HG02588 (cell line): Measurements from ENCODE around the gene RGS3.
"Not testable (repeated sequence)": the region's sequence is repeated elsewhere in the genome, so short reads cannot be mapped to it uniquely, and the experiment has no call there.

Experiments
- ATAC-seq: cut with Tn5 transposase; IDR thresholded peaks from one replicate; pipeline ENCODE4 v1.9.1; 2021; ENCODE audit warnings: mild to moderate bottlenecking, moderate library complexity; ENCODE audit not compliant: unreplicated experiment

Gene RGS3

DNA sequence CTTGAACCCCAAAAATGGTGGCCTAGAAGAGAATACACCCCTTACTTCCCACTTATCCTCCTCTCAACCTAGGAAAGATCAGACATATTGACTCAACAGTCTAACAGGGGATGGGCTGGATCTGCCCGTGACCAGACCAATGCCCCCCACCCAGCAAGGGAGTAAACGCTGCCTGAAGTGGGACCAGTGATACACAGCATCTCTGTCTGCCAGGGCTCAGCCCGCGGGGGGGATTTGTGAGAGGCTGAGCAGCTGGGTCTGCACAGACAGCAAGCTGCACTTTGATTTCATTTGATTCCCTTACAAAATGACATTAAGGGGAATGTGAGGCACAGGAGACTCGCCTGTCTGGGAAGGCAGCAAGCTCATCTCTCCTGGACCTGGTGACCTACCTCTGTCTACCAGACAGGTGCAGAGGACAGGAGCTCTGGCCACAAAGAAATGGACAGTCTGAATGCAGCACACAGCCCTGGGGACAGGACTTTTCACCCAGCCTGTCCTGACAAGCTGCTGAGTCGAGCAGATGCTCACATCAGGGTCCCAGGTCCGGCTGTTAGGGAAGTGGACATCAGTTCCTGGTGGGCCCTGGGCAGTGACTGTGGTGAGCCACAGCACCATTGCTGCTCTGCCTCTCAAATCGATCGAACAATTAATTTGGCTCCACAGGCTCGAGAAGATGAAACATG lies 79.9 kb downstream of the RGS3 start:
- no peak for ATAC-seq

DNA sequence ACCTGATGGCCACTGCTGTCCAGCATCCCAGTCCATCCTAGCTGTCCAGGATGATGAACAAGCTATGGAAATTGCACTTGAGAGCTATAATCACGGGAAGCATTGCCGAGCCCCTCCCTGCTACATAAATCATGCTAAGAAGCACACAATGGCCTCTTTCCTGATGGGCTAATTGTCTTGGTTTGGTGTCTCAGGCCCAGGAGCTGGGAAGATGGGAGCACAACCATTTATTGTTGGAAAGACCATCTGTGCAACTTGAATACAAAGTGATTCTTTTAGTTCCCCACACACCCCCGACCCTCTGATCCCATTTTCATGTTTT lies 80.4 kb downstream of the RGS3 start:
- ATAC-seq: no peak

DNA sequence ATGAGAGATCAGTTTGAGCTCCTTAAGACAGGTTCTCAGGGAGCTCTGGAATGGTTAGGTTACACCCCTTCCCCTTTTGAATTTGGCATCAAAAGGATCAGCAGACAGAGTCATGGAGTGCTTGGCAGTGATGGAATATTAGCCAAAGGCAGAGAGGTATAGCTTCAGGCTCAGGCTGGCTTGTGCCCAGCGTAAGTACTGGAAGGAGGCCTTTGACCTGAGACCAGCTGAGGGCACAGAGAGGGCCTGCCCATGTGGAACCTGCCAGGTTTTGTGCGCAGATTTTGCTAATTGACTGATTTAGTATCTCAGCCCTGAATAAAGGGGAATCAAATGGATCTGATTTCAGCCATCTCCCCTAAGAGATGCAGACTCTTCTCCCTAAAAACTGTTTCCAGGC lies 81.5 kb downstream of the RGS3 start:
- ATAC-seq: no peak

DNA sequence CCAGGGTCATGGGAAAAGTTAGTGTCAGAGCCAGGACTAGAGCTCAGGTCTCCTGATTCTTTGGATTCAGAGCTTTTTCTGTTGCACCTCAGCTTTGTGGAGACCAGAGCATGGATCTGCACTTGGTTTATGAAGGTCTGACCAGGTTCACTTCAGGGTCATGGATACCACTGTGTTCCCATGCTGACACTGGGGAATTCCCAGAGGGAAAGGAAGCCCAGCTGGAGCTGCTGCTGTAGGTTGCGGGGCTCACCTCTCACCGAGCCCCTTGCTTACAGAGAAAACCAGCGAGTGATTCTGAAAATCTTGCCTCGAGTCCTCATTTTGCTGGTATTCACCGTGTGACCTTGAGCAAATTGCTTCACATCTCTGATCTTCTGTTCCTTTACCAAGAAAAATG lies 83.0 kb downstream of the RGS3 start:
- no peak for ATAC-seq

DNA sequence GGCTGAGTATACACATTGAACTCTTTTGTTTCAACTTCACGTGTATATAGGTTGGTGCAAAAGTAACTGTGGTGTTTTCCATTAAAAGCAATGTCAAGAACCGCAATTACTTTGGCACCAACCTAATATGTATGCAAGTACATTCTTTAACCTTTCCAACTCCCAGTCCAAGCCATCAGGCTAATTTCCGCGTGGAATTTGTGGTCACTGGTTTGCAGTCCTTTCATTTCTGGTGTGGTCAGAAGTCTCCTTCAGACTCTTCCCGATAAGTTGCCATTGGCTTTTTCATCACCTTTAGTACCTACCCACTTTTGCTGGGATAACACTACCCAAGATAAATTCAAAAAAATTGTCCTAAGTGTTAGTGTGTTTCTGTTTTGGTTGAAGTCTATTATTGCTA lies 84.0 kb downstream of the RGS3 start:
- no peak for ATAC-seq

DNA sequence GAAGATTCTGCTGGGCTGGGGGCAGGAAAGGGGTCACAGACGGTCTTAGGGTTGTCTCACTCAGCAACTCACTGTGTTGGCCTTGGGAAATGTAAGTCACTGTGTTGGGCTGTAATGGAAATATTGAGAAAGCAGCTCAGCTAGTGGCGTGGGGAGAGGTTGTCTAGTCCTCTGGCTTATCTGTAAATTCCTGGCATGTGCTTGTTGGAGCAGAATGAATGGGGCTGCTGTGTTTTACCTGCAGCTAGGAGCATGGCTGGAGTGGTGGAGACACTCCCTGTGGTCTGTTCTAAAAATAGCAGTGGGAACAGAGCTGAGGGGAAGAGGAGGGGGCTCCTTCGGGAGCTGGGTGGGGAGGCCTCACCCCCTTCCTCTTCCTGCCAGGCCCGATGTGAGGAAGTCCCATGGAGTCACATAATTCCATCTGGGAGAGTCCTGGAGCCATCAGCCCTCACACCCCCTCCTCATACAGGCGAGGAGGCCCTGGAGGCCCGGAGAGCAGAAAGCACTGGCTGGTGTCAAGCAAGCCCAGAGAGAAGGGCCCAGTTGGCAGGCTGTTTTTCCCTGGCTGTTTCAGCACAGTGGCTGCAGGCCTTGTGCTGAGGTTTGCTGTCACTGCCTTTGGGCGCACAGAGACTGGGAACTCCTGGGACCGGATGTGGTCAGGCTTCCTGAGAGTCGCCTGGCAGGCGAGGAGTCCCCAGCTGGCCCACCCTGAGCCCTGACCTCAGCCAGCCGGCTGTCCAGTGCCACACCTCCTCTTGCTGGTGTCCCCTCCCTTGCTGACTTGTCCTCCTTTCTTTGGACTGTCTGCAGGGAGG lies 84.9 kb downstream of the RGS3 start:
- no peak for ATAC-seq

DNA sequence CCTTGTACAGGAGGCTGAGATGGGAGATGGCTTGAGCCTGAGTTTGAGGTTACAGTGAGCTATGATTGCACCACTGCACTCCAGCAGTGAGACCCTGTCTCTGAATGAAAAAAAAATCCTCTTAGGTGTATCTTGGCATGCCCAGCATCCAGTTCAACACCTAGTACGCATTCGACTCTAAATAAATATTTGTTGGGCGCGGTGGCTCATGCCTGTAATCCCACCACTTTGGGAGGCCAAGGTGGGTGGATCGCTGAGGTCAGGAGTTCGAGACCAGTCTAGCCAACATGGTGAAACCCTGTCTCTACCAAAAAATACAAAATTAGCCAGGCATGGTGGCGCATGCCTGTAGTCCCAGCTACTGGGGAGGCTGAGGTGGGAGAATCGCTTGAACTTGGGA lies 86.4 kb downstream of the RGS3 start:
- not testable (repeated sequence) for ATAC-seq

DNA sequence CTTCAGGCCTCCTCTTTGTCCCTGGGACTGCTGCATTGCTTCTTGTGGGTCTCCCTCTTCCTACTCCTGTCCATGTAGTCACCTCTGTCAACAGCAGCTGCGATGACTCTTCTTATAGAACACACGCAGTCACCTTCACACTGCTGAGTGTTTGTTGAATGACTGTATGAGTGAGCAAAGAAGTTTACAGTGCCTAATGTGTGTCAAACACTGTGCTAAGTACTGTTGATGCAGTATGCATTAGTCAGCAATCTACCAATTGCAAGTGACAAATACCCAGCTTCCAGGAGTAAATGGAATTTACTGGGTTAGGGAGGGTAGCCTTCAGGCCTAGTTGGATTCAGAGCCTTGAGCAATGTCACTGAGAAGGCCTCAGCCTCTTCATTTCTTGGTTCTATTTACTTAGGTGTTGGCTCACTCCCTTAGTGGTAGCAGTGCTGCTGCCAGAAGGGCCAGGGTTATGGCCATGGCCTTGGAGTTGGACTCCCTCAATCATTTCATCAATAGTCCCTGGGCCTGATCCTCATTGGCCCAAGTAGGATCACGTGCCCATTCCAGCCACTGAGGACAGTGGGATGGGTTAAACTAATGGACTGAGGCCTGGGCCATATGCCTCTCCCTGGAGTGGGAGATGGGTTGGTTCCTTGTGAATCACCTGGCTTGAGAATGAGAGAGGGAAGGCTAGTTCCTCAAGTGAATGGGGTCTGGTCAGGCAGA lies 93.5 kb downstream of the RGS3 start:
- ATAC-seq: no peak

DNA sequence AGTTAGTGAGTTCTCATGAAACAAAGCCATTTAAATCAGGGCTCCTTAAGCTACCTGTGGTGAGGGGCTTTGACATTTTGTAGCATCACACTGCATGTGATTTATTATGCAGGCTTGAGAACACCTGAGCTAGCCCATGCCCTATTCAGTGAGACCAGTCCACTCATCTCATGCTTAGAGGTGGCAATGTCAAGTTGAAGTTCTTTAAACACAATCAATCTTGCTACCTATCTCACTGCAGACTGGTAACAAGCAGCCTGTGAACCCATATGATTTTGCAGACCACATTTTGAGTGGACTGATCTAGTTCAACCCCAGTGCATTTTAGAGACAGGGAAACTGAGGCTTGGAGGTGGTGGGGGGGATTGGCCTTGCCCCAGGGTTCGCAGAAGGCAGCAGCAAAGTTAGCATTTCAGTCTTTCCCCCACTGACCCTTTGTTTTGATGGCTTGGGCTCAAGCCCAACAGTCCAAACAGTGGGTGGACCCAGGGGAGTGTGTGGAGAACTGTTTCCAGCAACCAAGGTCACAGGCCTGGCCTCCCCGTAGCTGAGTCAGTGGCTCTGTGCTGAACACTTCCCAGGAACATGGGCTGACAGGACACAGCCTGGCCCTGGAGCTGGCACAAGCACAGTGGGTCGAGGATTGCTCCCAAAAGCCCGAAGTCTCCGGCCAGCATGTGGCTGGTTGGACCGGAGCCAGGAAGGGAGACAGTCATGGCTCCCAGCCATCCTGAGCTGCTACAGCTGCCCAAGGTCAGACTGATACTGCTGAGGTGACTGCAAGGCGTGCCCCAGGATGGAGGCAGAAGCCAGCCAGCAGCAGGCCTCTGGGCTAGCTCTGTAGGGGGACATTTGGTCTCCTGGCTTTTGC lies 95.3 kb downstream of the RGS3 start:
- no peak for ATAC-seq

DNA sequence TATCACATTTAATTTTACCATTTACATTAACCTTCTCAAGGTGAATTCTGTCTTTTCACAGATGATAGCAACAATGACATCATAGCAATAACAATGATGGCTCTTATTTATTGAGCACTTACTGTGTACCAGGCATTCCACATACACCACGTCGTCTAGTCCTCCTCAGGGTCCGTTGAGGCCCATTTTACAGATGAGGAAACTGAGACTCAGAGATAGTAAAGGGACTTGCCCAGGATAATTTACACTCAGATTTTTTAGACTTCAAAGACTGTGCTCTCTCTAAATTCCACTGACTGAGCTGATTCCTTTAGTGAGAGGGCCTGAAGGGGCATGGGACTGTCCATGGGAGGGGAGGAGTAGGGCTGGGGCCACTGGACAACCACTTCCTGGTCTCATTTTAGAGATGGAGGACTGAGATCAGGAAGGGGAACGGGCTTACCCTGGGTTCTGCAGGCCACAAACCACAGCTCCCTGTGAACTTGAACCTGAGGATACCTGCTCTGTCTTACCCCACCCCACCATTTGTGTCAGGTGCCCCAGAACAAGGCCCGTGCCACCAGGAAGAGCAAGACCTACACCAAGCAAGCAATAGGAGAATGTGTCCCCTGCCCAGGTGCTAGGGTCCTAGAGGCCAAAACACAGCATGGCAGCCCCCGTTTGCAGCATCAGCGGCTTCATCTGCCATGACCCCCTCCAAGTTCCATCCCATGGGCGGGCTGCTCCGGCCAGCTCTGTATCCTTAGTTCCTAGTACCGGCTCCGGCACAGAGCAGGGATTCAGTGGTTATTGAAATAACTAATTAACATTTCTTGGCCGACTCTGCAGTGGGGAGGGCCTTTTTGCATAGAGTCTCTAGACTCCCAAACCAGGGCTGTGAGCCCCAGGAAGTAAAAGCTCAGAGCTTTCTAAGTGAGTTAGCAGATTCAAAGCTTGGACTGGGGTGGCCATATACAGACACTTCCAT lies 96.6 kb downstream of the RGS3 start:
- no peak for ATAC-seq

DNA sequence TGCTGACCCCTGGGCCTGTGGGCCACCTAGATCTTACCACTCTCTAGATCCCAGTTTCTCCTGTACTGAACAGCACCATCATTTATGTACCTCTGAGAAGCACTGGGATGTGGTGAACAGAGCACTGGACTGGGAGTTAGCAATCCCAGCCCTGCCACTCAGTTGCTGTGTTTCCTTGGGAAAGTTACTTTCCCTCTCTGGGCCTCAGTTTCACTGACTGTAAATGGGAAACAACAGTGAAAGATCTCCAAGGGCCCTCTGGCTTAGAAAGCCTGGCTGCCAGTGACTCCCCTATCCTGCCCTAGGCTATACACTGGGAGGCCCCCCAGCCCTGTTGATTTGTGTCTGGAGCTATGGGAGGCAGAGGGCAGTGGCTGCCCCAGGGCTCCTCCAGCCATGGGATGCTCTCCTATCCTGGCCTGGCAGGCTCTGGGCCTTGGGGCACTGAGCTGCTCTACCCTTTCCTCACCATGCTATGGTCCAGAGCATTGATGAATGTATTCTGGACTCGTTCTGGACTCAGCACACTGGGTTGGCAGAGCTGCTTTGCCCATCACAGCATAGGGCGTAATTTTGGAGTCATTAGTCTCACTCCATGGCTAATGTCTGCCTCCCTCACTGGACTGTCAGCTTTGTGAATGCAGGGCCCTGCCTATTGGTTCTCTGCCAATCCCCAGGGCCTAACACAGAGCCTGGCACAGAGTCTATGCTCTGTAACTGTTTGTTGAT lies 99.3 kb downstream of the RGS3 start:
- no peak for ATAC-seq

DNA sequence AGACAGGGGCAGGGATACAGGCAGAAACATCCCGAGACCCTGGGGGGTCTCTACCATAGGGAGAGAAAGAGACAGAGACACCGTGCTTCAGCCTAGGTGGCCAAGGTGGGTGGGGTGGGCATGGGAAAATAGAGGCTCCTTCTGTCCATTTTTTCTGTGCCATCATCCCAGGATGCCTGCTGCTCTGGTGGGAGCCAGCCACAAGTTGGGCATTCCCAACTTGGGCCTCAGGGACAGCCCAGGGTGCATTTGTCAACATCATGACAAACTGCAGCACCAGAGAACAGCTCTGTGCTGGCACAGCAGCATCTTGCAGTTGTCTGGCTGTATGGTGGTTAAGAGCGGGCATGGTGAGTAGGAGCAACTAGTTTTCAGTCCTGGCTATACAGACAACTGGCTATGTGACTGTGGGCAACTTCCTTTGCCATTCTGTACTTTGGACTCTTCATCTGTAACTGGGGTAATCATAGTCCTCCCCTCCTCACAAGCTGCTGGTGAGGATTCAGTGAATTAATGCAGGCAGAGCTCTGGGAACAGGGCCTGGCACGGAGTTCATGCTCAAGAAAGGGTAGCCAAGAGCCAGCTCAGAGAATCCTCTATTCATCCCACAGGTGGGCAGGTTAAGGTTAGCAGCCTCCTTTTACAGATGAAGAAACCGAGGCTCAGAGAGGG lies 100.4 kb downstream of the RGS3 start:
- no peak for ATAC-seq

DNA sequence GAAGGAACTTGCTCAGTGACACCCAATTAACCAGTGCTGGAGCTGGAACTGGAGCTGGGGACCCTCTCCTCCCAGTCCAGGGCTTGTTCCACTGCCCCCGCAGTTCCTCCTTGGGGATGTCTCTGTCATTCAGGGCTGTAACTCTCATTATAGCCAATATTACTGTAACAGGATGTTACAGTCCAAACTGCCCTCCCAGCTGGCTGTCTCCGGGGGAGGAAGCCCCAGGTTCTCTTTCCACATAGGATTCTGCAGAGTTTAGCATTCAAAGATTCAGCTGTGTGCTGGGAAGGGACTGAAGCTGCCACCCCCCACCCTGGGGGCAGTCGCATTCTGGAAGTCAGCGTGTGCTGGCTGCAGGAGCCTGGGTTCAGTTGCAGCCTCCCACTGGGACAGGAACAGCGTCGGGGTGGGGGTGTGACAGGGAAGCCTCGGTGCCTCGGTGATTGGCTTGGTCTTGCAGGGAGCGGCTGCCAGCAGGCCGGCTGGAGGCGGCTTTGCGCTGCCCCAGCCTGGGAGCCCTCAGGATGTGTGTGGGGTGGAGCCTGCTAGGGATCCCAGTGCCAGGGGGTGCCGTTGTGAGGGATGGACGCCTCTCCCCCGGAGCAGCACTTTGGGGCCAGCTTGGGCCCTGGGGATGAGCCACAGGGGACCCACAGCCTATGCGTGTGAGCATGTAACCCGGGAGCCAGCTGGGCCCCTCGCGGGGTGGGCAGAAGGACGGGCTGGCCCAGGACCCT lies 101.1 kb downstream of the RGS3 start:
- ATAC-seq: no peak

DNA sequence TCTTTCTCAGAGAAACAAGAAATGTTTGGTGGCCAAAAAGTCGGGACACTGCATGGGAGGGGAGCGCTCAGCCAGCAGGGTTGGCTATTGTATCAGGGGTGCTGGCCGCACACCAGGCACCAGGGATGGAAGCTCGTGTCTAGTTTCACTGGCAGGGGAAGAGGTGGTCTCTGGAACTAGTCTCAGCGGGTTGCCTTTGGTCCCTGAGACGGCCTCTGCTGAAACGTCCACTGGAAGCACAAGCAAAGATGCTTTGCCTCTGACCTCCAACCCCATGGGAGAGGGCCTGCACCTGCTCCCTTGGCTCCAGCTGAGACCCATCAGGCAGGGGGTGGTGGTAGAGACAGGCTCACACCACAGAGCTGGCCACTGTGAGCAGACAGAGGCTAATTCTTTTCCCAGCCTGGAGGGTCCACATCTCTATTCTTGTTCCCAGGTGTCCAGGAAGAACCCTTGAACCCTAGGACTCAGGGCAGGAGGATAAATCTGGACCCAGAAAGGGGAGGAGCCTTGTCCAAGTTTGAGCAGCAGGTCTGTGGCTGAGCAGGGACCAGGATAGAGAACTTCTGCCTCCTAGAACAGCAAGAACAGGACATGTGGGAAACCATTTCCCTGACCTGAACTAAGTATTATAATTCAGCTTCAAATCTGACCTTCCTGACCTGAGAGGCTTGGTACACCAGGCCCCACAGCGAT lies 102.6 kb downstream of the RGS3 start:
- ATAC-seq: no peak

DNA sequence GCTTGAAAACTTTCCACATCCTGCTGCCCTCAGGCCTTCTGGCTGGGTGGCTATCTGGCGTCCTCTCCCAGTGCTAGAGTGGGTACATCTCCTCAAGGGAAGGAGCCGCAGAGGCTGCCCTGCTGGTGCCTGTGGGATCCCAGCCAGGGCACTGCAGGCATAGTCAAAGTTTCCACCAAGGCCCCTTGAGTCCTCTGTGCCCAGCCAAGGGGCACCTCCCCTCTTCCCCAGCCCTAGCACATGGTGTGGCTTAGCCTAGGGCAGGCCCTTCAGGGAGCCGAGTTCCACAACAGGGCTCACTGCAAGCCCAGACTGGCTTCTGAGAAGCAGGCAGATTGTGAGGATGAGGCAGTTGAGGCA lies 103.2 kb downstream of the RGS3 start:
- ATAC-seq: no peak

DNA sequence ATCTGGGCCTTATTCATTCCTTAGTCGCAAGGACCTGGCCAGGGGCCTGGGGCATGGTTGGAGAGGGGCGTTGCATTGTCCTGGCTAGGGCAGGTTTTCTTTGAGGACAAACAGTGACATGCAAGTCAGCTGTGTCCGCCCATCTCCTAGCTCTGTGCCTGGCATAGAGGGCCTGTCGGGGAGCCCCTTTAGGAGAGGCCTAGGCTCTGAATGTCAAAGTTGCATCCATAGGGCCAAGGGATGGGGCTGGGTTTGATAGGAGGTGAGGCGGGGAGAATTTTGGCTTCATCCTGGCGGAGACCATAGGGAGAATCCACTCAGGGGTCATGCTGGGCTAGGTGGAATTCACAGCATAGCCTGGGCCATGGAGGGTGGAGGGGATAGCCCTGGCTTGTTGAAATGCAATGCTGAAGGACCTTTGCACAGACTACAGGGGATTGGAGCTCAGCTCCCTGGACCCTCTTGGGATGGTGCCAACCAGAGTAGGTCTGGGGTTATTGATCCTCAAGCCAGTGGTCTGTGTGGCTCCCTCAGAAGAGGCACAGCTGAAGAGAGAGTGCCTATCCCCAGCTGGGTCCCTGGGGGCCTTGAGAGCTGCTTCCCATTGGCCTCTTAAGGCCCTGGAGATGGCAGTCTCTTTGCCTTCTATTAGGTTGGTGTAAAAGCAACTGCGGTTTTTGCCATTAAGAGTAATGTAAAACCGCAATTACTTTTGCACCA lies 104.0 kb downstream of the RGS3 start:
- ATAC-seq: no peak

DNA sequence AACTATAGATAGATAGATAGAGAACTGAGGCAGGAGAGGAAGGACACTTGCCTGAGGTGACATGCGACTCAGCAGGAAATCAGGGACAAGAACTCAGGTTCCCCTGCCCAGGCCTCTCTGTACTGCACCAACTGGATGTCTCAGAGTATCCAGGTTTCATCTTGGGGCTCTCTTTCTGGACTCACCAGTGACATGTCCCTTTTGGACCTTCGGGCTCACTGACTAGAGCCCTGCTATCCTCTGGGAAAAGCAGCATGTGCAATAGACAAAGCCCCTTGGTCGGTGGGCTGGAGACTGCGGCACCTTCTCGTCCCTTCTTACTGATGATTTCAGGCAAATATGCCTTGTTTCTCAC lies 104.5 kb downstream of the RGS3 start:
- no peak for ATAC-seq
